ENCODE data around the gene GP1BB. TPM values are rescaled to one million over a fixed set of nuclear protein-coding genes. Genes with fewer than 3 reads are reported as not detected.

Gene GP1BB
- total RNA-seq, 1 experiment from 2014 or later, result 3.6 TPM

GRCh38 chr22:19751497-19752245, 28.3 kb downstream of the GP1BB start:
- ATAC-seq (peak; percentile 13; the same call in 1 of the 2 replicates), DNase-seq (ENCODE audit: low read depth, low spot score) (no peak)
- intact Hi-C loops (cut with micrococcal nuclease; ENCODE audit: unreplicated experiment), result no loop called here
- Histone ChIP-seq H3K27ac (ENCODE audit: low read length) (no peak overlapping the region; the same call in 1 of the 2 replicates), H3K36me3 (ENCODE audit: control insufficient read depth, insufficient read depth, low read length) (no peaks in the 10 kb centered on the region), H3K4me1 (ENCODE audit: control insufficient read depth, insufficient read depth, low read length) (peaks cover 15% of the 10 kb centered on the region), H3K4me3 (ENCODE audit: low read depth in 2 of 2, low read length in 2 of 2) (no peak overlapping the region), H3K9me3 (ENCODE audit: control insufficient read depth, insufficient read depth, low read depth, low read length) (no peaks in the 10 kb centered on the region), H3K27me3 (ENCODE audit: control insufficient read depth, insufficient read depth, low read length) (no peaks in the 10 kb centered on the region)
- POLR2A ChIA-PET, result interaction anchor here (0.6 kb wide), 1 partner anchor 21 kb away, joined by 3 read pairs; no protein-coding TSS in a partner anchor
- no TSS peak for BruUV-seq (replicated peaks)
- CTCF ChIA-PET, result interaction anchor here (1.2 kb wide), 1 partner anchor 21 kb away, joined by 4 read pairs; no protein-coding TSS in a partner anchor
- in situ Hi-C loops (cut with HindIII; ENCODE audit: low pct_unique_long_range_greater_than_20kb, low sequenced_read_pairs), result no loop called here
- TF ChIP-seq SIN3A (IDR thresholded peaks at IDR 0.05; ENCODE audit: borderline replicate concordance, insufficient read depth, low read depth, low read length) (no peak), POLR2AphosphoS5 (IDR thresholded peaks at IDR 0.05; ENCODE audit: low read depth, low read length) (no peak), CTCF (IDR thresholded peaks at IDR 0.05) (no peak), REST (IDR thresholded peaks at IDR 0.05; ENCODE audit: insufficient read depth in 1 of 2, low read depth in 2 of 2, low read length in 1 of 2) (no peak), TCF7L2 (IDR thresholded peaks at IDR 0.05; ENCODE audit: low read depth, low read length) (no peak)

- POLR2A ChIA-PET, result no interaction called here
- CTCF ChIA-PET, result no interaction called here
- no TSS peak for BruUV-seq (replicated peaks)
- DNase-seq (ENCODE audit: low read depth, low spot score), result no peak
- TF ChIP-seq REST (IDR thresholded peaks at IDR 0.05; ENCODE audit: insufficient read depth in 1 of 2, low read depth in 2 of 2, low read length in 1 of 2), result no peak
- no peak for TF ChIP-seq POLR2AphosphoS5 (IDR thresholded peaks at IDR 0.05; ENCODE audit: low read depth, low read length)
- no peak for TF ChIP-seq SIN3A (IDR thresholded peaks at IDR 0.05; ENCODE audit: borderline replicate concordance, insufficient read depth, low read depth, low read length)
- no peak; the same call in 1 of the 2 replicates for TF ChIP-seq CTCF (IDR thresholded peaks at IDR 0.05)
- TF ChIP-seq TCF7L2 (IDR thresholded peaks at IDR 0.05; ENCODE audit: low read depth, low read length), result no peak
- intact Hi-C loops (cut with micrococcal nuclease; ENCODE audit: unreplicated experiment), result no loop called here
- no peak overlapping the region for H3K27ac ChIP-seq (ENCODE audit: low read length)
- no peaks in the 10 kb centered on the region for H3K9me3 ChIP-seq (ENCODE audit: control insufficient read depth, insufficient read depth, low read depth, low read length)
- no peak overlapping the region for H3K4me3 ChIP-seq (ENCODE audit: low read depth in 2 of 2, low read length in 2 of 2)
- no peaks in the 10 kb centered on the region for H3K36me3 ChIP-seq (ENCODE audit: control insufficient read depth, insufficient read depth, low read length)
- no peaks in the 10 kb centered on the region for H3K27me3 ChIP-seq (ENCODE audit: control insufficient read depth, insufficient read depth, low read length)
- in situ Hi-C loops (cut with HindIII; ENCODE audit: low pct_unique_long_range_greater_than_20kb, low sequenced_read_pairs), result no loop called here
- no peak for ATAC-seq
- H3K4me1 ChIP-seq (ENCODE audit: control insufficient read depth, insufficient read depth, low read length), result peaks cover 23% of the 10 kb centered on the region
Measured at GRCh38 chr22:19753090-19753842, 29.9 kb downstream of the GP1BB start.
